HG02759 (cell line): ENCODE results near the gene VDAC1.

Experiments used
- ATAC-seq: cut with Tn5 transposase; IDR thresholded peaks from one replicate; pipeline ENCODE4 v1.9.1; 2021; ENCODE audit warnings: mild to moderate bottlenecking, moderate library complexity; ENCODE audit not compliant: unreplicated experiment

Gene VDAC1

GRCh38 chr5:133927300-133928180, 77.2 kb downstream of the VDAC1 start:
- no peak for ATAC-seq

DNA sequence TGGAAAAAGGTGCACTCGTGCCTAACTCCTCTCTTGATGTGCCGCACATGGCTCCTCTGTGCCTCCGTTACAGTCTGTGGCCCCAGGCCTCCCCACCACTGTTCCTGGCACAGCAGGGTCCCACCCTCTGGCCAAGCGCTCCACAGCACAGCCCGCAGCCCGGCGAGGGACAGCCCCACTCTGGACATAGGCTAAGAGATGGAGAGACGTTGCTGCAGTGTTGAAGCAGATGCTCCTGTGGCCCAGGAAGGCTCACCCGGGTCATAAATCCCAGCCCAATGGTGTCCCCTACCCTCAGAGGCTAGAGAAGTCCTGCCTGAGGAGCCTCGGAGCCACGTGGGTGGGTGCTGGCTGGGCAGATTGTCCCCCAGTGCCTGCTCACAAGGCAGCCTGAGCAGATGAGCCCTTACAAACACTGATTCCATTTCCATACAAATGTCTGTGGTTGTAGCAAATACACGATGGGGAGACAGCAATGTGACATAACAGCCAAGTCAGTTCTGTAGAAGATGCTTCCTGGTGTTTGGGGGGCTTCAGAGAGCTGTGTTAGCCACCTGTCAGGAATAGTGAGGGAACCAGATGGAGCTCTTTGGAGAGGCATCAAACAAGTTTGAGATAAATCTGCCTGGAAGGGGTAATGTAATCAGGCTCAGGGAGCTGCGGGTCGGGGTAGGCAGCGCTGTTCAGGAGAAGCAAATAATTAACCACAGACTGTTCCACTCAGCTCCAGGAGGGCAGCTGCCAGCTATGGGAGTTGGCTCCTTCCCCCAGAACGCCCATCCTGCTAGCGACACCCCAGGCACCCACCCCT, 78.1 kb downstream of the VDAC1 start:
- ATAC-seq: no peak

- ATAC-seq: no peak
Observed at GRCh38 chr5:133925866-133926488, 78.8 kb downstream of the VDAC1 start.

GRCh38 chr5:133925269-133925668, 79.5 kb downstream of the VDAC1 start:
- ATAC-seq: no peak

GRCh38 chr5:133924221-133924920, 80.4 kb downstream of the VDAC1 start:
- no peak for ATAC-seq

- ATAC-seq: no peak
Observed at GRCh38 chr5:133921979-133922378, 82.8 kb downstream of the VDAC1 start.
